ENCODE measurements around the gene TBL1X. TPM values are rescaled to one million over a fixed set of nuclear protein-coding genes. Genes with fewer than 3 reads are reported as not detected.
"Not testable (repeated sequence)": the region's sequence is repeated elsewhere in the genome, so short reads cannot be mapped to it uniquely, and the experiment has no call there.

The TBL1X gene
- total RNA-seq, 1 donor = 30.7 TPM

- DNase-seq (ENCODE audit: low read depth) = peak; percentile 90
- H3K4me3 ChIP-seq (ENCODE audit: low read depth, low read length) = no peak overlapping the region
- TF ChIP-seq, protein P1, sequence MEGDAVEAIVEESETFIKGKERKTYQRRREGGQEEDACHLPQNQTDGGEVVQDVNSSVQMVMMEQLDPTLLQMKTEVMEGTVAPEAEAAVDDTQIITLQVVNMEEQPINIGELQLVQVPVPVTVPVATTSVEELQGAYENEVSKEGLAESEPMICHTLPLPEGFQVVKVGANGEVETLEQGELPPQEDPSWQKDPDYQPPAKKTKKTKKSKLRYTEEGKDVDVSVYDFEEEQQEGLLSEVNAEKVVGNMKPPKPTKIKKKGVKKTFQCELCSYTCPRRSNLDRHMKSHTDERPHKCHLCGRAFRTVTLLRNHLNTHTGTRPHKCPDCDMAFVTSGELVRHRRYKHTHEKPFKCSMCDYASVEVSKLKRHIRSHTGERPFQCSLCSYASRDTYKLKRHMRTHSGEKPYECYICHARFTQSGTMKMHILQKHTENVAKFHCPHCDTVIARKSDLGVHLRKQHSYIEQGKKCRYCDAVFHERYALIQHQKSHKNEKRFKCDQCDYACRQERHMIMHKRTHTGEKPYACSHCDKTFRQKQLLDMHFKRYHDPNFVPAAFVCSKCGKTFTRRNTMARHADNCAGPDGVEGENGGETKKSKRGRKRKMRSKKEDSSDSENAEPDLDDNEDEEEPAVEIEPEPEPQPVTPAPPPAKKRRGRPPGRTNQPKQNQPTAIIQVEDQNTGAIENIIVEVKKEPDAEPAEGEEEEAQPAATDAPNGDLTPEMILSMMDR (IDR thresholded peaks at IDR 0.05; ENCODE audit: insufficient read depth, low read depth, low read length) = no peak
Measured at GRCh38 chrX:9532349-9532748, 67.5 kb downstream of the TBL1X start.

DNA sequence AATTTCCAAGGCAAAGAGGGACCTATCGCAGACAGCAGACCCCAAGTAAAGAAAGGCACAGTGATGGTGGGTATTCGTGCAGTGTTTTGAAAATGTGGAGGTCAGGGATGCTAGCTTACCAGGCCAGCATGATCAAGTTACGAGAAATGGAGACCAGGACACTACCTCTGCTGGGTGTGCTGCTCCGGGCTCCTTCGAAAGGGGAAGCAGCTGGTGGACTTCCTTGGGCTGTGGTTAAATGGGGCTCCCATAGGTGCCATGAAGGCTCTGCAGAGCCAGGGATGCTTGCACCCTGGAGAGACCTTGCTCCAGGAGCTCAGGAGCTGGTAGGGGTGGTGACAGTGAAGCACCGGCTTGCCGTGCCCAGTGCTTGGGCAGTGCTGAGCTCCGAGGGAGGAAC is 68.8 kb downstream of the TBL1X start:
- TF ChIP-seq, protein P1 (IDR thresholded peaks at IDR 0.05; ENCODE audit: insufficient read depth, low read depth, low read length) = no peak
- DNase-seq (ENCODE audit: low read depth) = no peak
- H3K4me3 ChIP-seq (ENCODE audit: low read depth, low read length) = no peak overlapping the region

- TF ChIP-seq, protein P1 (IDR thresholded peaks at IDR 0.05; ENCODE audit: insufficient read depth, low read depth, low read length) = no peak
- H3K4me3 ChIP-seq (ENCODE audit: low read depth, low read length) = peak overlapping the region; percentile 43
- peak; percentile 84 for DNase-seq (ENCODE audit: low read depth)
Measured at GRCh38 chrX:9534686-9535085, 69.8 kb downstream of the TBL1X start.

GRCh38 chrX:9535101-9535500 is 70.2 kb downstream of the TBL1X start:
- TF ChIP-seq, protein P1 (IDR thresholded peaks at IDR 0.05; ENCODE audit: insufficient read depth, low read depth, low read length) = no peak
- DNase-seq (ENCODE audit: low read depth) = no peak
- H3K4me3 ChIP-seq (ENCODE audit: low read depth, low read length) = peak overlapping the region; percentile 43

DNA sequence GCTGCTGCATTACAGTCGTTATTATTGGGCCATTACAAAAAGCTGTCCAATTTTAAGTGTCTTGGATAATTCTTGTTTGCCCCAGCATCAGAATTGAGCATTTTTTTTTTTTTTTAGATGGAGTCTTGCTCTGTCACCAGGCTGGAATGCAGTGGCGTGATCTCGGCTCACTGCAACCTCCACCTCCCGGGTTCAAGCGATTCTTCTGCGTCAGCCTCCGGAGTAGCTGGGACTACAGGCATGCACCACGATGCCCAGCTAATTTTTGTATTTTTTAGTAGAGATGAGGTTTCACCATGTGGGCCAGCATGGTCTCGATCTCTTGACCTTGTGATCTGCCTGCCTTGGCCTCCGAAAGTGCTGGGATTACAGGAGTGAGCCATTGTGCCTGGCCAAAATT is 71.3 kb downstream of the TBL1X start:
- DNase-seq (ENCODE audit: low read depth) = not testable (repeated sequence)

DNA sequence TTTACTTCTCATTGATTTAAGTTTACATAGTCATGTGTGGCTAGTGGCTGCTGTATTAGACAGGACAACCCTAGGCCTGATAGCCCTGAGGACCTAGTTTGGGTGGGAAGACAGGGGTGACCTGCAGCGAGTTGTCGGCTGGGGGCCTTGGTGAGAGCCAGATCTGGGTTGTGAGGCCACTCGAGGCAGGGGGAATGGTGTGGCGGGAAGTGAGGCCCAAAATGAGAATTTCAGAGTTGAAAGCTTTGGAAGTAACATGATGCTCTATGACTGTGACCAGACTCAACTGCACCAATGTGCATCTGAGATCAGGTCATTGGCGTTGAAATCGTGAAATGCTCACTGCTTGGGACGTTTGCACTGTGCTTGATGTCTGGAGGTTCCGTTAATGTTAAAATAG is 72.9 kb downstream of the TBL1X start:
- TF ChIP-seq, protein P1 (IDR thresholded peaks at IDR 0.05; ENCODE audit: insufficient read depth, low read depth, low read length) = no peak
- DNase-seq (ENCODE audit: low read depth) = no peak
- no peak overlapping the region for H3K4me3 ChIP-seq (ENCODE audit: low read depth, low read length)

More for the DNA sequence above, 71.3 kb downstream of the TBL1X start:
- H3K4me3 ChIP-seq (ENCODE audit: low read depth, low read length) = not testable (repeated sequence)

- peak; percentile 95 for DNase-seq (ENCODE audit: low read depth)
- TF ChIP-seq, protein P1 (IDR thresholded peaks at IDR 0.05; ENCODE audit: insufficient read depth, low read depth, low read length) = no peak
Measured at GRCh38 chrX:9538544-9539045, 73.7 kb downstream of the TBL1X start.

More at GRCh38 chrX:9538544-9539045, 73.7 kb downstream of the TBL1X start:
- peak overlapping the region; percentile 18 for H3K4me3 ChIP-seq (ENCODE audit: low read depth, low read length)
